Activated naive CD8-positive, alpha-beta T cell (primary cell): ENCODE results near the gene PLAAT5.

Source experiments
- H3K27ac Mint-ChIP-seq: one replicate; pipeline ENCODE4 v1.8.0; 2021; ENCODE audit warnings: mixed read lengths
- H3K27me3 Mint-ChIP-seq: one replicate; pipeline ENCODE4 v1.8.0; 2021; ENCODE audit warnings: mixed read lengths
- H3K36me3 Mint-ChIP-seq: one replicate; pipeline ENCODE4 v1.8.0; 2021; ENCODE audit warnings: mixed read lengths
- H3K4me1 Mint-ChIP-seq: one replicate; pipeline ENCODE4 v1.8.0; 2021; ENCODE audit warnings: low read depth, mixed read lengths
- H3K4me3 Mint-ChIP-seq: one replicate; pipeline ENCODE4 v1.8.0; 2021; ENCODE audit warnings: mild to moderate bottlenecking, mixed read lengths
- H3K9me3 Mint-ChIP-seq: one replicate; pipeline ENCODE4 v1.8.0; 2021; ENCODE audit warnings: low read depth, mixed read lengths

PLAAT5 gene

GRCh38 chr11:63527667-63528066, 36.7 kb upstream of the PLAAT5 start:
- Mint-ChIP-seq H3K4me3 (no peak overlapping the region), H3K4me1 (peaks cover 33% of the 10 kb centered on the region), H3K9me3 (no peaks in the 10 kb centered on the region), H3K27me3 (no peaks in the 10 kb centered on the region), H3K27ac (no peak overlapping the region), H3K36me3 (no peaks in the 10 kb centered on the region)

- Mint-ChIP-seq H3K27me3 (no peaks in the 10 kb centered on the region), H3K27ac (no peak overlapping the region), H3K4me3 (no peak overlapping the region), H3K4me1 (peaks cover 9% of the 10 kb centered on the region), H3K9me3 (peaks cover 5% of the 10 kb centered on the region), H3K36me3 (peaks cover 5% of the 10 kb centered on the region)
These were observed 32.2 kb upstream of the PLAAT5 start for GRCh38 chr11:63523151-63523550.

GRCh38 chr11:63521896-63522295, 30.9 kb upstream of the PLAAT5 start:
- Mint-ChIP-seq H3K27me3 (no peaks in the 10 kb centered on the region), H3K4me1 (peaks cover 9% of the 10 kb centered on the region), H3K9me3 (peaks cover 5% of the 10 kb centered on the region), H3K27ac (no peak overlapping the region), H3K4me3 (no peak overlapping the region), H3K36me3 (peaks cover 5% of the 10 kb centered on the region)

GRCh38 chr11:63520606-63521170, 29.7 kb upstream of the PLAAT5 start:
- peaks cover 5% of the 10 kb centered on the region for H3K9me3 Mint-ChIP-seq
- peaks cover 5% of the 10 kb centered on the region for H3K36me3 Mint-ChIP-seq
- no peaks in the 10 kb centered on the region for H3K27me3 Mint-ChIP-seq
- H3K27ac Mint-ChIP-seq: no peak overlapping the region
- H3K4me3 Mint-ChIP-seq: no peak overlapping the region
- peaks cover 9% of the 10 kb centered on the region for H3K4me1 Mint-ChIP-seq

GRCh38 chr11:63518548-63518947, 27.6 kb upstream of the PLAAT5 start:
- H3K36me3 Mint-ChIP-seq: peaks cover 5% of the 10 kb centered on the region
- no peaks in the 10 kb centered on the region for H3K27me3 Mint-ChIP-seq
- H3K9me3 Mint-ChIP-seq: peaks cover 5% of the 10 kb centered on the region
- H3K27ac Mint-ChIP-seq: no peak overlapping the region
- H3K4me1 Mint-ChIP-seq: peaks cover 9% of the 10 kb centered on the region
- H3K4me3 Mint-ChIP-seq: no peak overlapping the region

- H3K27ac Mint-ChIP-seq: no peak overlapping the region
These were observed 26.2 kb upstream of the PLAAT5 start for GRCh38 chr11:63517156-63517555.

GRCh38 chr11:63516109-63516508, 25.1 kb upstream of the PLAAT5 start:
- Mint-ChIP-seq H3K36me3 (peaks cover 5% of the 10 kb centered on the region), H3K27ac (no peak overlapping the region), H3K4me1 (peaks cover 9% of the 10 kb centered on the region)

More at GRCh38 chr11:63517156-63517555, 26.2 kb upstream of the PLAAT5 start:
- Mint-ChIP-seq H3K9me3 (peaks cover 5% of the 10 kb centered on the region), H3K36me3 (peaks cover 5% of the 10 kb centered on the region), H3K27me3 (no peaks in the 10 kb centered on the region), H3K4me3 (no peak overlapping the region), H3K4me1 (peaks cover 9% of the 10 kb centered on the region)

GRCh38 chr11:63512816-63513215, 21.8 kb upstream of the PLAAT5 start:
- Mint-ChIP-seq H3K9me3 (no peaks in the 10 kb centered on the region), H3K36me3 (no peaks in the 10 kb centered on the region), H3K27me3 (no peaks in the 10 kb centered on the region), H3K4me1 (peaks cover 2% of the 10 kb centered on the region), H3K27ac (no peak overlapping the region), H3K4me3 (no peak overlapping the region)

More at GRCh38 chr11:63516109-63516508, 25.1 kb upstream of the PLAAT5 start:
- Mint-ChIP-seq H3K9me3 (peaks cover 5% of the 10 kb centered on the region), H3K27me3 (no peaks in the 10 kb centered on the region), H3K4me3 (no peak overlapping the region)

GRCh38 chr11:63511048-63511748, 20.2 kb upstream of the PLAAT5 start:
- Mint-ChIP-seq H3K27me3 (no peaks in the 10 kb centered on the region), H3K9me3 (no peaks in the 10 kb centered on the region), H3K4me3 (no peak overlapping the region), H3K36me3 (no peaks in the 10 kb centered on the region), H3K4me1 (peaks cover 4% of the 10 kb centered on the region), H3K27ac (no peak overlapping the region)

- no peaks in the 10 kb centered on the region for H3K36me3 Mint-ChIP-seq
- no peak overlapping the region for H3K4me3 Mint-ChIP-seq
- H3K27ac Mint-ChIP-seq: no peak overlapping the region
- no peaks in the 10 kb centered on the region for H3K9me3 Mint-ChIP-seq
- peaks cover 5% of the 10 kb centered on the region for H3K4me1 Mint-ChIP-seq
- H3K27me3 Mint-ChIP-seq: no peaks in the 10 kb centered on the region
These were observed 19.5 kb upstream of the PLAAT5 start for GRCh38 chr11:63510360-63511047.

- H3K36me3 Mint-ChIP-seq: no peaks in the 10 kb centered on the region
- peaks cover 5% of the 10 kb centered on the region for H3K4me1 Mint-ChIP-seq
- no peak overlapping the region for H3K27ac Mint-ChIP-seq
- no peak overlapping the region for H3K4me3 Mint-ChIP-seq
- H3K27me3 Mint-ChIP-seq: no peaks in the 10 kb centered on the region
- H3K9me3 Mint-ChIP-seq: no peaks in the 10 kb centered on the region
These were observed 17.8 kb upstream of the PLAAT5 start for GRCh38 chr11:63508745-63509144.

GRCh38 chr11:63508009-63508408, 17.0 kb upstream of the PLAAT5 start:
- H3K27ac Mint-ChIP-seq: no peak overlapping the region
- H3K4me1 Mint-ChIP-seq: peaks cover 7% of the 10 kb centered on the region
- H3K4me3 Mint-ChIP-seq: no peak overlapping the region
- H3K27me3 Mint-ChIP-seq: no peaks in the 10 kb centered on the region
- H3K36me3 Mint-ChIP-seq: no peaks in the 10 kb centered on the region
- H3K9me3 Mint-ChIP-seq: no peaks in the 10 kb centered on the region

GRCh38 chr11:63507511-63507910, 16.5 kb upstream of the PLAAT5 start:
- peaks cover 10% of the 10 kb centered on the region for H3K4me1 Mint-ChIP-seq
- H3K27ac Mint-ChIP-seq: no peak overlapping the region
- peaks cover 2% of the 10 kb centered on the region for H3K36me3 Mint-ChIP-seq
- H3K4me3 Mint-ChIP-seq: no peak overlapping the region
- H3K9me3 Mint-ChIP-seq: no peaks in the 10 kb centered on the region
- H3K27me3 Mint-ChIP-seq: no peaks in the 10 kb centered on the region

- H3K4me1 Mint-ChIP-seq: peaks cover 15% of the 10 kb centered on the region
- H3K9me3 Mint-ChIP-seq: no peaks in the 10 kb centered on the region
- H3K4me3 Mint-ChIP-seq: no peak overlapping the region
- H3K36me3 Mint-ChIP-seq: peaks cover 2% of the 10 kb centered on the region
- no peaks in the 10 kb centered on the region for H3K27me3 Mint-ChIP-seq
- H3K27ac Mint-ChIP-seq: no peak overlapping the region
These were observed 15.9 kb upstream of the PLAAT5 start for GRCh38 chr11:63506876-63507275.

GRCh38 chr11:63505857-63506528, 15.0 kb upstream of the PLAAT5 start, which contains the start of gene LGALS12:
Gene LGALS12 (plus strand): TSS chr11:63506084. CDS start chr11:63506459, 375 bp downstream.
- no peak within 1 kb of the TSS for H3K27ac Mint-ChIP-seq
- no peak within 1 kb of the TSS for H3K4me3 Mint-ChIP-seq
- H3K4me1 Mint-ChIP-seq: peaks cover 15% of the 10 kb centered on the region
- H3K36me3 Mint-ChIP-seq: peaks cover 2% of the 10 kb centered on the region
- no peaks in the 10 kb centered on the region for H3K9me3 Mint-ChIP-seq
- no peaks in the 10 kb centered on the region for H3K27me3 Mint-ChIP-seq
